ENCODE data around the gene FOXG1. TPM values are rescaled to one million over a fixed set of nuclear protein-coding genes. Genes with fewer than 3 reads are reported as not detected.

The FOXG1 gene
- total RNA-seq, 1 donor from 2014 or later: 0.18 TPM

GRCh38 chr14:28760431-28760996, 6.1 kb upstream of the FOXG1 start:
- Histone ChIP-seq H3K4me3 (ENCODE audit: insufficient read depth, low read depth, low read length) (no peak overlapping the region), H3K36me3 (ENCODE audit: insufficient read depth, low read length) (no peaks in the 10 kb centered on the region), H3K4me2 (ENCODE audit: low read length) (peak overlapping the region; percentile 83), H3K9ac (ENCODE audit: low read length) (peak overlapping the region; percentile 62), H3K27ac (ENCODE audit: low read depth, low read length) (peak overlapping the region; percentile 43), H4K20me1 (ENCODE audit: insufficient read depth, low read length) (no peaks in the 10 kb centered on the region), H3K4me1 (ENCODE audit: insufficient read depth, low read length) (peaks cover 8% of the 10 kb centered on the region), H2AFZ (ENCODE audit: low read depth, low read length) (no peak overlapping the region), H3K79me2 (ENCODE audit: insufficient read depth, low read length) (peaks cover 81% of the 10 kb centered on the region), H3K27me3 (ENCODE audit: insufficient read depth, low read length) (peaks cover 93% of the 10 kb centered on the region), H3K9me3 (ENCODE audit: insufficient read depth, low read depth, low read length) (no peaks in the 10 kb centered on the region)
- H3K27ac Mint-ChIP-seq (ENCODE audit: unreplicated experiment): no peak overlapping the region
- H3K4me1 Mint-ChIP-seq (ENCODE audit: low read depth, unreplicated experiment): no peaks in the 10 kb centered on the region
- peaks cover 96% of the 10 kb centered on the region for H3K27me3 Mint-ChIP-seq (ENCODE audit: low read depth, unreplicated experiment)
- DNase-seq (ENCODE audit: low read depth) (no peak), FAIRE-seq (no peak)
- H3K9me3 Mint-ChIP-seq (ENCODE audit: unreplicated experiment): peaks cover 23% of the 10 kb centered on the region
- TF ChIP-seq, protein P1, sequence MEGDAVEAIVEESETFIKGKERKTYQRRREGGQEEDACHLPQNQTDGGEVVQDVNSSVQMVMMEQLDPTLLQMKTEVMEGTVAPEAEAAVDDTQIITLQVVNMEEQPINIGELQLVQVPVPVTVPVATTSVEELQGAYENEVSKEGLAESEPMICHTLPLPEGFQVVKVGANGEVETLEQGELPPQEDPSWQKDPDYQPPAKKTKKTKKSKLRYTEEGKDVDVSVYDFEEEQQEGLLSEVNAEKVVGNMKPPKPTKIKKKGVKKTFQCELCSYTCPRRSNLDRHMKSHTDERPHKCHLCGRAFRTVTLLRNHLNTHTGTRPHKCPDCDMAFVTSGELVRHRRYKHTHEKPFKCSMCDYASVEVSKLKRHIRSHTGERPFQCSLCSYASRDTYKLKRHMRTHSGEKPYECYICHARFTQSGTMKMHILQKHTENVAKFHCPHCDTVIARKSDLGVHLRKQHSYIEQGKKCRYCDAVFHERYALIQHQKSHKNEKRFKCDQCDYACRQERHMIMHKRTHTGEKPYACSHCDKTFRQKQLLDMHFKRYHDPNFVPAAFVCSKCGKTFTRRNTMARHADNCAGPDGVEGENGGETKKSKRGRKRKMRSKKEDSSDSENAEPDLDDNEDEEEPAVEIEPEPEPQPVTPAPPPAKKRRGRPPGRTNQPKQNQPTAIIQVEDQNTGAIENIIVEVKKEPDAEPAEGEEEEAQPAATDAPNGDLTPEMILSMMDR (IDR thresholded peaks at IDR 0.05; ENCODE audit: insufficient read depth, low read depth, low read length): no peak
- no peak for TF ChIP-seq EZH2 (IDR thresholded peaks at IDR 0.05; ENCODE audit: insufficient read depth, low read length)
- no peak overlapping the region for H3K4me3 Mint-ChIP-seq (ENCODE audit: unreplicated experiment)
- H3K36me3 Mint-ChIP-seq (ENCODE audit: low read depth, unreplicated experiment): no peaks in the 10 kb centered on the region

DNA sequence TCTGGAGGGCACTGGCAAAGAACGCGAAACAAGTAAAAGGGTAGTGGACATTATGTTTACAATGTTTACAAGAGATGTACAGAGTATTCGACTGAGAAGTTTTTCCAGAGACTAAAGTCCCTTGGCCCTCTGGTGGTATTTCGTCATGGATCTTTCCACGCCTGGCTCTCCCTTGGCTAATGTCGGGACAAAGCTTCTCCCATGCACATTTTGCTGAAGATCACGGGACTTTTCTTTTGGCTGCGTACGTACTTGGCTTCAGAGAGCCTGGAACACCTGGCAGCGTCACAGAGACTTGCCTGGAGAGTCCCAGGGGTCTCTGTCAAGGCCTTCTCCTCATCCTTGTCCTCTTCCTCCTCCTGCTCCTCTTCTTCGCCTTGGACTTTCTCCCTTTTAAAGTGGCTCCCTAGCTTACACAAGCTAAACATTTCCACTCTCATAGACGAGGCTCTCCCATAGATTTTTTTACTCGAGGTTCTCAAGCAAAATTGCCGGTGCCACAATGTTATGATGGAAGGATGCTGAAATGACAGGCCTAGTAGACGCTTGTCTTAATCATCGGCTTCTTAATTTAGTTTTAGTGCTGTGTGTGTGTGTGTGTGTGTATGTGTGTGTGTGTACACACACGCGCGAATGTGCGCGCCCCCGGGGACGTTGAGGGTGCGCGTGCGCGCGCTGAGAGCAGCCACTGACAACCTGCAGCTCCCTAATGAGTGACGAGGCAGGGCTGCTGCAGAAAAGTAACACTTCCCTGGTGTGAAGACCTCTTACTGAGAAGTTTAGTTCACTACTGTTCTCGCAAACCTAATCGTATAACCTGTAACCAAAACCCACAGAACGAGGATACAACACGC, 4.9 kb upstream of the FOXG1 start:
- Mint-ChIP-seq H3K4me1 (ENCODE audit: low read depth, unreplicated experiment) (peaks cover 2% of the 10 kb centered on the region), H3K9me3 (ENCODE audit: unreplicated experiment) (peaks cover 27% of the 10 kb centered on the region), H3K27me3 (ENCODE audit: low read depth, unreplicated experiment) (peaks cover 89% of the 10 kb centered on the region), H3K27ac (ENCODE audit: unreplicated experiment) (peak overlapping the region; percentile 55), H3K4me3 (ENCODE audit: unreplicated experiment) (no peak overlapping the region), H3K36me3 (ENCODE audit: low read depth, unreplicated experiment) (no peaks in the 10 kb centered on the region)
- Histone ChIP-seq H3K9me3 (ENCODE audit: insufficient read depth, low read depth, low read length) (no peaks in the 10 kb centered on the region), H4K20me1 (ENCODE audit: insufficient read depth, low read length) (no peaks in the 10 kb centered on the region), H3K4me1 (ENCODE audit: insufficient read depth, low read length) (peaks cover 8% of the 10 kb centered on the region), H3K4me3 (ENCODE audit: insufficient read depth, low read depth, low read length) (no peak overlapping the region), H3K27me3 (ENCODE audit: insufficient read depth, low read length) (peaks cover 85% of the 10 kb centered on the region), H3K4me2 (ENCODE audit: low read length) (peak overlapping the region; percentile 67), H3K9ac (ENCODE audit: low read length) (peak overlapping the region; percentile 58), H3K79me2 (ENCODE audit: insufficient read depth, low read length) (peaks cover 81% of the 10 kb centered on the region), H3K27ac (ENCODE audit: low read depth, low read length) (peak overlapping the region; percentile 57), H2AFZ (ENCODE audit: low read depth, low read length) (no peak overlapping the region), H3K36me3 (ENCODE audit: insufficient read depth, low read length) (no peaks in the 10 kb centered on the region)
- peak; percentile 49 for TF ChIP-seq EZH2 (IDR thresholded peaks at IDR 0.05; ENCODE audit: insufficient read depth, low read length)
- TF ChIP-seq, protein P1 (IDR thresholded peaks at IDR 0.05; ENCODE audit: insufficient read depth, low read depth, low read length): no peak
- FAIRE-seq (no peak), DNase-seq (ENCODE audit: low read depth) (no peak)

All from astrocyte (in vitro differentiated cells and primary cell).